ENCODE data around the gene SPARC. TPM values are rescaled to one million over a fixed set of nuclear protein-coding genes. Genes with fewer than 3 reads are reported as not detected.
"Not testable (repeated sequence)": the region's sequence is repeated elsewhere in the genome, so short reads cannot be mapped to it uniquely, and the experiment has no call there.

Gene SPARC
- total RNA-seq, 1 experiment from 2014 or later = 320 TPM

DNA sequence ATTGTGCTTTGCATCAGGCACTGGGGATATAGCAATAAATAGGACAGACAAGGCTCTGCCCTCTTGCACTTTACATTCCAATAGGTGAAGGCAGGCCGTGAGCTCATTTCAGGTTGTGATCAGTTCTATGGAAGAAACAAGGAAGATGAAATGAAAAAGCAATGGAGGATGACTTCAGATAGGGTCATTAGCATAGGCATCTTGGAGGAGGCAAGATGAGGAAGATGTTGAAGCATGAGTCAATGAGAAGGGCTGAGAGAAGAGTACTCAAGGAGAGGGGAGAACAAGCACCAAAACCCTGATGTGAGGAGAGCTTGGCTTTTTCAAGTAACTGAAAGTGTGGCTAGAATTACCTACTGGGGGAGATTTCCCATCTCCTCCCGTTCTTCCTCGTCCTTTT is 5.0 kb upstream of the SPARC start:
- H3K9me3 ChIP-seq (ENCODE audit: control insufficient read depth, low read depth, low read length) = no peaks in the 10 kb centered on the region
- no peak overlapping the region for H3K56ac ChIP-seq (ENCODE audit: insufficient read length, low read depth, low read length)
- no peaks in the 10 kb centered on the region for H3K79me1 ChIP-seq (ENCODE audit: insufficient read depth, low read depth, low read length, poor library complexity, severe bottlenecking)
- no peak overlapping the region for H2BK5ac ChIP-seq (ENCODE audit: insufficient read length, low read length)
- no peak overlapping the region for H2AK5ac ChIP-seq (ENCODE audit: insufficient read length, low read length)
- Mint-ChIP-seq H3K36me3 (ENCODE audit: insufficient read depth in 1 of 3, low read depth in 3 of 3) (no peaks in the 10 kb centered on the region), H3K27me3 (ENCODE audit: low read depth) (peaks cover 4% of the 10 kb centered on the region), H3K4me1 (peaks cover 15 to 17% of the 10 kb centered on the region in 2 experiments), H3K9me3 (no peaks in the 10 kb centered on the region), H3K4me3 (no peak overlapping the region), H3K27ac (no peak overlapping the region)
- no peak overlapping the region for H3K18ac ChIP-seq (ENCODE audit: insufficient read length, low read depth, low read length)
- no peak overlapping the region for H2BK20ac ChIP-seq (ENCODE audit: low read depth, low read length, poor library complexity, severe bottlenecking)
- no peaks in the 10 kb centered on the region for H3K79me2 ChIP-seq (ENCODE audit: insufficient read depth, low read length)
- no peak overlapping the region for H3K4ac ChIP-seq (ENCODE audit: low read depth, low read length)
- H4K91ac ChIP-seq (ENCODE audit: insufficient read length, low read depth, low read length) = no peak overlapping the region
- 0 out of 2 replicates have a peak, but pooled peaks cover 5% of the 10 kb centered on the region for H3K4me1 ChIP-seq (ENCODE audit: insufficient read depth, low read length)
- no peaks in the 10 kb centered on the region for H3K23me2 ChIP-seq (ENCODE audit: insufficient read length, low read depth, low read length, poor library complexity, severe bottlenecking)
- H4K8ac ChIP-seq (replicated peaks; ENCODE audit: insufficient read length, low read depth, low read length) = no peak overlapping the region
- no peak overlapping the region for H3K14ac ChIP-seq (ENCODE audit: insufficient read depth, low read length)
- no peak overlapping the region for H3K23ac ChIP-seq (ENCODE audit: insufficient read length, low read depth, low read length)
- no peak overlapping the region for H2BK120ac ChIP-seq (ENCODE audit: low read depth, low read length, poor library complexity, severe bottlenecking)
- H3K27ac ChIP-seq (ENCODE audit: insufficient read length, low read depth, low read length) = no peak overlapping the region
- no peak overlapping the region for H2BK15ac ChIP-seq (ENCODE audit: low read depth, low read length)
- H4K5ac ChIP-seq (ENCODE audit: insufficient read length, low read depth, low read length) = no peak overlapping the region
- no peaks in the 10 kb centered on the region for H3K27me3 ChIP-seq (ENCODE audit: insufficient read depth, low read length)
- no peak overlapping the region for H3T11ph ChIP-seq (ENCODE audit: low read length)
- H3K9ac ChIP-seq (ENCODE audit: extremely low read depth, insufficient read length, low read length) = no peak overlapping the region
- no peak overlapping the region for H3K4me2 ChIP-seq (ENCODE audit: insufficient read depth, insufficient read length, low read length)
- H2AFZ ChIP-seq (ENCODE audit: low read length) = no peak overlapping the region
- DNase-seq = no peak
- WGBS (ENCODE audit: extremely low coverage, insufficient read length, low lambda C conversion rate) = no CpG with 5 or more reads among the region's 3 CpGs
- TF ChIP-seq, protein P1, sequence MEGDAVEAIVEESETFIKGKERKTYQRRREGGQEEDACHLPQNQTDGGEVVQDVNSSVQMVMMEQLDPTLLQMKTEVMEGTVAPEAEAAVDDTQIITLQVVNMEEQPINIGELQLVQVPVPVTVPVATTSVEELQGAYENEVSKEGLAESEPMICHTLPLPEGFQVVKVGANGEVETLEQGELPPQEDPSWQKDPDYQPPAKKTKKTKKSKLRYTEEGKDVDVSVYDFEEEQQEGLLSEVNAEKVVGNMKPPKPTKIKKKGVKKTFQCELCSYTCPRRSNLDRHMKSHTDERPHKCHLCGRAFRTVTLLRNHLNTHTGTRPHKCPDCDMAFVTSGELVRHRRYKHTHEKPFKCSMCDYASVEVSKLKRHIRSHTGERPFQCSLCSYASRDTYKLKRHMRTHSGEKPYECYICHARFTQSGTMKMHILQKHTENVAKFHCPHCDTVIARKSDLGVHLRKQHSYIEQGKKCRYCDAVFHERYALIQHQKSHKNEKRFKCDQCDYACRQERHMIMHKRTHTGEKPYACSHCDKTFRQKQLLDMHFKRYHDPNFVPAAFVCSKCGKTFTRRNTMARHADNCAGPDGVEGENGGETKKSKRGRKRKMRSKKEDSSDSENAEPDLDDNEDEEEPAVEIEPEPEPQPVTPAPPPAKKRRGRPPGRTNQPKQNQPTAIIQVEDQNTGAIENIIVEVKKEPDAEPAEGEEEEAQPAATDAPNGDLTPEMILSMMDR (conservative IDR thresholded peaks at IDR 0.05) = no peak
- H2BK12ac ChIP-seq (ENCODE audit: insufficient read length, low read depth, low read length) = no peak overlapping the region
- no peaks in the 10 kb centered on the region for H4K20me1 ChIP-seq (ENCODE audit: control insufficient read depth, insufficient read depth, insufficient read length)

DNA sequence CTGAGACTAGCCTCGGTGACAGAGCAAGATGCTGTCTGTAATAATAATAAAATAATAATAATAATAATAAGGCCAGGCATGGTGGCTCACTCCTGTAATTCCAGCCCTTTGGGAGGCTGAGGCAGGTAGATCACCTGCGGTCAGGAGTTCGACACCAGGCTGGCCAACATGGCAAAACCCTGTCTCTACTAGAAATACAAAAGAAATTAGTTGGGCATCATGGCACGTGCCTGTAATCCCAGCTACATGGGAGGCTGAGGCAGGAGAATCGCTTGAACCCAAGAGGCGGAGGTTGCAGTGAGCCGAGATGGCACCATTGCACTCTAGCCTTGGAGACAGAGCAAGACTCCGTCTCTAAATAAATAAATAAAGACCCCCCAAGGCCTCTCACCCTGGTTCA is 2.9 kb upstream of the SPARC start:
- H2BK12ac ChIP-seq (ENCODE audit: insufficient read length, low read depth, low read length); H3K14ac ChIP-seq (ENCODE audit: insufficient read depth, low read length); H3K27me3 ChIP-seq (ENCODE audit: insufficient read depth, low read length); DNase-seq; H3T11ph ChIP-seq (ENCODE audit: low read length); H2BK120ac ChIP-seq (ENCODE audit: low read depth, low read length, poor library complexity, severe bottlenecking); H3K4me2 ChIP-seq (ENCODE audit: insufficient read depth, insufficient read length, low read length); H2AK5ac ChIP-seq (ENCODE audit: insufficient read length, low read length); H4K91ac ChIP-seq (ENCODE audit: insufficient read length, low read depth, low read length); H4K20me1 ChIP-seq (ENCODE audit: control insufficient read depth, insufficient read depth, insufficient read length); H4K8ac ChIP-seq (replicated peaks; ENCODE audit: insufficient read length, low read depth, low read length); H3K27me3 Mint-ChIP-seq (ENCODE audit: low read depth); H3K79me2 ChIP-seq (ENCODE audit: insufficient read depth, low read length); H3K18ac ChIP-seq (ENCODE audit: insufficient read length, low read depth, low read length); H3K27ac Mint-ChIP-seq; H3K9me3 ChIP-seq (ENCODE audit: control insufficient read depth, low read depth, low read length); H3K9ac ChIP-seq (ENCODE audit: extremely low read depth, insufficient read length, low read length); H3K9me3 Mint-ChIP-seq; H3K4ac ChIP-seq (ENCODE audit: low read depth, low read length); H3K27ac ChIP-seq (ENCODE audit: insufficient read length, low read depth, low read length); H3K4me1 ChIP-seq (ENCODE audit: insufficient read depth, low read length); H3K56ac ChIP-seq (ENCODE audit: insufficient read length, low read depth, low read length); H4K5ac ChIP-seq (ENCODE audit: insufficient read length, low read depth, low read length); H3K36me3 Mint-ChIP-seq (ENCODE audit: insufficient read depth in 1 of 3, low read depth in 3 of 3); H2BK5ac ChIP-seq (ENCODE audit: insufficient read length, low read length); H2BK20ac ChIP-seq (ENCODE audit: low read depth, low read length, poor library complexity, severe bottlenecking); H3K79me1 ChIP-seq (ENCODE audit: insufficient read depth, low read depth, low read length, poor library complexity, severe bottlenecking); H2AFZ ChIP-seq (ENCODE audit: low read length); H3K23ac ChIP-seq (ENCODE audit: insufficient read length, low read depth, low read length); H3K4me3 Mint-ChIP-seq; H2BK15ac ChIP-seq (ENCODE audit: low read depth, low read length): not testable (repeated sequence)
- peaks cover 26% of the 10 kb centered on the region in 2 experiments for H3K4me1 Mint-ChIP-seq
- H3K23me2 ChIP-seq (ENCODE audit: insufficient read length, low read depth, low read length, poor library complexity, severe bottlenecking) = peaks cover 11% of the 10 kb centered on the region
- no CpG with 5 or more reads among the region's 8 CpGs for WGBS (ENCODE audit: extremely low coverage, insufficient read length, low lambda C conversion rate)

Data from H9 (cell line).